Measurements from ENCODE around the gene TFCP2.

Gene TFCP2

DNA sequence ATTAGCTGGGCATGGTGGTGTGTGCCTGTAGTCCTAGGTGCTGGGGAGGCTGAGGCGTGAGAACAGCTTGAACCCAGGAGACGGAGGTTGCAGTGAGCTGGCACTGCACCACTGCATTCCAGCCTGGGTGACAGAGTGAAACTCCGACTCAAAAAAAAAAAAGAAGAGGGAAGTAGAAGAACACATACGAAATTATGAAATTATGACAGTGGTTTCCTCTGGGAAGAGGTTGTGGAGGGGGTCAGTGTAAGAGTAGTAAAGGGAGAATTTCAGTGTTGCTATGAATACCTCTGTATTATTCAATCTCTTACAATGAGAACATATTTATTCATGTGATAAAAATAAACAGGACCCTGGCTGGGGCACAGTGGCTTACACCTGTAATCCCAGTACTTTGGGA, 64.8 kb downstream of the TFCP2 start:
- no peak for FAIRE-seq
- TF ChIP-seq SPI1 (IDR thresholded peaks at IDR 0.05; ENCODE audit: low read depth, low read length) = no peak
- TF ChIP-seq POLR2A (IDR thresholded peaks at IDR 0.05; ENCODE audit: low read depth, low read length) = no peak
- no peak for TF ChIP-seq POU2F2 (IDR thresholded peaks at IDR 0.05; ENCODE audit: low read depth, low read length)
- TF ChIP-seq TAF1 (IDR thresholded peaks at IDR 0.05; ENCODE audit: low read depth, low read length) = no peak
- TF ChIP-seq POLR2AphosphoS5 (IDR thresholded peaks at IDR 0.05; ENCODE audit: low read depth, low read length) = no peak
- no peak for TF ChIP-seq PAX5 (IDR thresholded peaks at IDR 0.05; ENCODE audit: insufficient read depth, low read length, severe bottlenecking)
- no peak for DNase-seq (ENCODE audit: insufficient read length, low spot score)

GRCh38 chr12:51103977-51104376, 69.0 kb downstream of the TFCP2 start:
- DNase-seq (ENCODE audit: insufficient read length, low spot score) = no peak
- TF ChIP-seq POU2F2 (IDR thresholded peaks at IDR 0.05; ENCODE audit: low read depth, low read length) (no peak), POLR2A (IDR thresholded peaks at IDR 0.05; ENCODE audit: low read depth, low read length) (no peak), PAX5 (IDR thresholded peaks at IDR 0.05; ENCODE audit: insufficient read depth, low read length, severe bottlenecking) (no peak), SPI1 (IDR thresholded peaks at IDR 0.05; ENCODE audit: low read depth, low read length) (no peak), TAF1 (IDR thresholded peaks at IDR 0.05; ENCODE audit: low read depth, low read length) (no peak), POLR2AphosphoS5 (IDR thresholded peaks at IDR 0.05; ENCODE audit: low read depth, low read length) (no peak)

DNA sequence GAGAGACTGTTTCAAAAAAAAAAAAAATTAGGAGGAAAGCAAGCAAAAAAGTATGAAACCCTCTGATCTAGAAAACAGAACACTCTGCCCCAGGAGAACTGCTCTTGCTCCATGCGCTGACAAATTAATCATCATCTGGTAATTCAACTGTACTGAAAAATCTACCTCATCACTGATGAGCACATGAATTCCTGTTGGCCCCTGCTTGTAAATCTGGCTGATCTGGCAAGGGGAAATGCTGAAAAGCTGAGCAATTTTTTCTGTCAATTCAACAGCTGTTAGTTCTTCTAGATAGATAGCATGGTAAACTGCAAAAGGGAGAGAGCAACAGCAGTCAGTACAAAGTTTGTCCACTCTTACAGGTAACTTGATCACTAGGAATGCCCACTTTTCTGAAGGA, 74.3 kb downstream of the TFCP2 start:
- DNase-seq (ENCODE audit: insufficient read length, low spot score) = no peak
- FAIRE-seq = no peak
- TF ChIP-seq TAF1 (IDR thresholded peaks at IDR 0.05; ENCODE audit: low read depth, low read length) = no peak
- TF ChIP-seq POU2F2 (IDR thresholded peaks at IDR 0.05; ENCODE audit: low read depth, low read length) = no peak
- TF ChIP-seq POLR2AphosphoS5 (IDR thresholded peaks at IDR 0.05; ENCODE audit: low read depth, low read length) = no peak
- TF ChIP-seq SPI1 (IDR thresholded peaks at IDR 0.05; ENCODE audit: low read depth, low read length) = no peak
- no peak for TF ChIP-seq PAX5 (IDR thresholded peaks at IDR 0.05; ENCODE audit: insufficient read depth, low read length, severe bottlenecking)
- no peak for TF ChIP-seq POLR2A (IDR thresholded peaks at IDR 0.05; ENCODE audit: low read depth, low read length)

More at GRCh38 chr12:51103977-51104376, 69.0 kb downstream of the TFCP2 start:
- FAIRE-seq = no peak

- no peak for FAIRE-seq
- TF ChIP-seq POU2F2 (IDR thresholded peaks at IDR 0.05; ENCODE audit: low read depth, low read length) (no peak), PAX5 (IDR thresholded peaks at IDR 0.05; ENCODE audit: insufficient read depth, low read length, severe bottlenecking) (no peak), SPI1 (IDR thresholded peaks at IDR 0.05; ENCODE audit: low read depth, low read length) (no peak), POLR2A (IDR thresholded peaks at IDR 0.05; ENCODE audit: low read depth, low read length) (no peak), POLR2AphosphoS5 (IDR thresholded peaks at IDR 0.05; ENCODE audit: low read depth, low read length) (no peak), TAF1 (IDR thresholded peaks at IDR 0.05; ENCODE audit: low read depth, low read length) (no peak)
These were observed 82.2 kb downstream of the TFCP2 start for GRCh38 chr12:51090705-51091229.

DNA sequence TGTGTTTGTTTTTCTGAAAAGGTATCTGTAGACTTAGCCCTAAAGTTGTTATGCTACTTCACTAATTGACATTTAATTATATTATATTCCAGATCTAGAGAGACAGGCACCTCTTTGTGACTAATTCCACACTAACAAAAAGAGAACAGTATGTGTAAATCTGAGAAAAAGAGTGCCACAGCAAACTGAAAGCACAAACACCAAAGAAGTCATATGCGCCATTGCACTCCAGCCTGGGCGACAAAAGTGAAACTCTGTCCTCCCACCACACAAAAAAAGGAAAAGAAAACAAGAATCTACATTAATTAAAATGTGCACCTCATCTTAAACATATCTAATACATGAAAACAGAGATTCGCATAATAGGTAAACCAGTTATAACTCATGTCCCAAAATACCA, 85.1 kb downstream of the TFCP2 start:
- no peak for FAIRE-seq

More at GRCh38 chr12:51090705-51091229, 82.2 kb downstream of the TFCP2 start:
- no peak for DNase-seq (ENCODE audit: insufficient read length, low spot score)

DNA sequence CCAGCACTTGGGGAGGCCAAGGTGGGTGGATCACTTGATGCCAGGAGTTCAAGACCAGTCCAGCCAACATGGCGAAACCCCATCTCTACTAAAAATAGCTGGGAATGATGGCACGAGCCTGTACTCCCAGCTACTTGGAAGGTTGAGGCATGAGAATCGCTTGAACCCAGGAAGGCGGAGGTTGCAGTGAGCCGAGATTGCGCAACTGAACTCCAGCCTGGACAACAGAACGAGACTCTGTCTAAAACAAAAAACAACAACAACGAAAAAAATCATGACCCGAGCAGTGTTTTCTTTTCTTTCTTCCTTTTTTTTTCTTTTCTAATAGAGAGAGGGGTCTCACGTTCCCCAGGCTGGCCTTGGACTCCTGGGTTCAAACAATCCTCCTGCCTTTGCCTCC, 86.0 kb downstream of the TFCP2 start:
- TF ChIP-seq POU2F2 (IDR thresholded peaks at IDR 0.05; ENCODE audit: low read depth, low read length) = no peak
- no peak for TF ChIP-seq TAF1 (IDR thresholded peaks at IDR 0.05; ENCODE audit: low read depth, low read length)
- no peak for TF ChIP-seq POLR2A (IDR thresholded peaks at IDR 0.05; ENCODE audit: low read depth, low read length)
- no peak for TF ChIP-seq POLR2AphosphoS5 (IDR thresholded peaks at IDR 0.05; ENCODE audit: low read depth, low read length)
- TF ChIP-seq PAX5 (IDR thresholded peaks at IDR 0.05; ENCODE audit: insufficient read depth, low read length, severe bottlenecking) = no peak
- no peak for TF ChIP-seq SPI1 (IDR thresholded peaks at IDR 0.05; ENCODE audit: low read depth, low read length)
- FAIRE-seq (no peak), DNase-seq (ENCODE audit: insufficient read length, low spot score) (no peak)

More for the DNA sequence above, 85.1 kb downstream of the TFCP2 start:
- no peak for DNase-seq (ENCODE audit: insufficient read length, low spot score)
- TF ChIP-seq TAF1 (IDR thresholded peaks at IDR 0.05; ENCODE audit: low read depth, low read length) (no peak), POLR2AphosphoS5 (IDR thresholded peaks at IDR 0.05; ENCODE audit: low read depth, low read length) (no peak), POLR2A (IDR thresholded peaks at IDR 0.05; ENCODE audit: low read depth, low read length) (no peak), PAX5 (IDR thresholded peaks at IDR 0.05; ENCODE audit: insufficient read depth, low read length, severe bottlenecking) (no peak), SPI1 (IDR thresholded peaks at IDR 0.05; ENCODE audit: low read depth, low read length) (no peak), POU2F2 (IDR thresholded peaks at IDR 0.05; ENCODE audit: low read depth, low read length) (no peak)

DNA sequence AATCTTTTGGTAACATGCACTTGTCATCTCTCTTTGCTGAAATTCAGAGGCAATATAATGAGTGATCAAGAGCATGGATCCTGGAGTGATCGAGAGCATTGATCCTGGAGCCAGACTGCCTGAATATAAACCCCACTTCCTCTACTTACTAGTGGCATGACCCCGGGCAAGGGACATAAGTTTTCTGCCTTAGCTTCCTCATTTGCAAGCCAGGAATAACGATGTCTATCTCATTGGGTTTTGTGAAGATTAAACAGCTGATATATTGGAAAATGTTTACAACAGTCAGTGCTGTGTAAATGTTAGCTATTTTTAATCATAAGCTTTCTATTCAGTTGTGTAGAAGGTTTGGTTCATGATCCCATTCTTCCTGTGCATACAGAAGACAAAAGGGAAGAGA, 87.2 kb downstream of the TFCP2 start:
- no peak for FAIRE-seq
- no peak for DNase-seq (ENCODE audit: insufficient read length, low spot score)

GRCh38 chr12:51083126-51083833, 89.7 kb downstream of the TFCP2 start, which contains the start of gene CSRNP2:
Gene CSRNP2, minus strand, starts transcription at chr12:51083596. Its CDS starts 7,035 bp downstream, at chr12:51076561.
- peak; percentile 97 for DNase-seq (ENCODE audit: insufficient read length, low spot score)
- TF ChIP-seq POLR2AphosphoS5 (IDR thresholded peaks at IDR 0.05; ENCODE audit: low read depth, low read length) (peak; percentile 97), TAF1 (IDR thresholded peaks at IDR 0.05; ENCODE audit: low read depth, low read length) (peak; percentile 92), PAX5 (IDR thresholded peaks at IDR 0.05; ENCODE audit: insufficient read depth, low read length, severe bottlenecking) (peak; percentile 47), POU2F2 (IDR thresholded peaks at IDR 0.05; ENCODE audit: low read depth, low read length) (peak; percentile 88), POLR2A (IDR thresholded peaks at IDR 0.05; ENCODE audit: low read depth, low read length) (peak; percentile 97), SPI1 (IDR thresholded peaks at IDR 0.05; ENCODE audit: low read depth, low read length) (no peak)
- FAIRE-seq = peak; percentile 92

More for the DNA sequence above, 87.2 kb downstream of the TFCP2 start:
- no peak for TF ChIP-seq POLR2AphosphoS5 (IDR thresholded peaks at IDR 0.05; ENCODE audit: low read depth, low read length)
- TF ChIP-seq POU2F2 (IDR thresholded peaks at IDR 0.05; ENCODE audit: low read depth, low read length) = no peak
- TF ChIP-seq SPI1 (IDR thresholded peaks at IDR 0.05; ENCODE audit: low read depth, low read length) = 0 out of 2 replicates have a peak, but pooled peaks have one; percentile 2
- TF ChIP-seq POLR2A (IDR thresholded peaks at IDR 0.05; ENCODE audit: low read depth, low read length) = no peak

DNA sequence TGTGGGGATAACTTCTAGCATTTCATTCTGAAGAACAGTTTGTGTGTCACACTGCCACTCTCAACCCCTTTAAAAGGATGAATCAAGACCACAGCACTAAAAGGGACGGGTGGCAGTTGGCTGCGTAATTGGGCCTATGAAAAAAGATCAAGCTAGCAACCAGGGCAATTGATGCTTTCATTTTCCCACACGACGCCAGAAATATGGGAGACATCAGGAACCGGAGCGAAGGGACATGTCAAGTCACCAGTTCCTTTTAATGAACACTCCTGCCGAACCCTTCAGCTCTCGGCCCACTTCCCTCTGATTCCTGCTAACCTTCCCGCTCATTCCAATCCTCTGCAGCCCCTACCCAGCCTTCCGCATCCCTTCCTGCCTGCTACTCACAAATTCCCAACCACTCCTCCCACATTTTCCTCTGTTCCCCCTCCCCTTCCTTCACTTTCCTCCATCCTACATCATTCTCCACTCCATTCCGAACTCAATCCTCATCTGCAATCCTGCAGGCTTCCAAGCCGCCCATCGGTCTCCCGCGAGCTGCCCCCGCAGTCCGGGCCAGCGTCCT, 90.3 kb downstream of the TFCP2 start:
- FAIRE-seq = no peak
- no peak for DNase-seq (ENCODE audit: insufficient read length, low spot score)

More for the DNA sequence above, 90.3 kb downstream of the TFCP2 start:
- TF ChIP-seq POLR2AphosphoS5 (IDR thresholded peaks at IDR 0.05; ENCODE audit: low read depth, low read length) (no peak), SPI1 (IDR thresholded peaks at IDR 0.05; ENCODE audit: low read depth, low read length) (0 out of 2 replicates have a peak, but pooled peaks have one; percentile 10)
